SK-N-MC (cell line): ENCODE results near the gene ANO3.

Experiments used
- EZH2 ChIP-seq: fragments of 200-600 bp; sonication (generic); IDR thresholded peaks from one replicate; pipeline ENCODE4 v1.6.1; 2017; ENCODE audit warnings: antibody characterized with exemption
- FOXP2 ChIP-seq: optimal IDR thresholded peaks from 2 replicates; pipeline ENCODE3; 2011; ENCODE audit warnings: mild to moderate bottlenecking, moderate library complexity; ENCODE audit not compliant: insufficient read depth; ENCODE audit errors: extremely low read length, control extremely low read depth
- POLR2AphosphoS5 ChIP-seq: IDR thresholded peaks from 2 replicates; pipeline ENCODE4 v1.6.1; 2012; ENCODE audit warnings: mild to moderate bottlenecking, low read depth, low read length, borderline replicate concordance

DNA sequence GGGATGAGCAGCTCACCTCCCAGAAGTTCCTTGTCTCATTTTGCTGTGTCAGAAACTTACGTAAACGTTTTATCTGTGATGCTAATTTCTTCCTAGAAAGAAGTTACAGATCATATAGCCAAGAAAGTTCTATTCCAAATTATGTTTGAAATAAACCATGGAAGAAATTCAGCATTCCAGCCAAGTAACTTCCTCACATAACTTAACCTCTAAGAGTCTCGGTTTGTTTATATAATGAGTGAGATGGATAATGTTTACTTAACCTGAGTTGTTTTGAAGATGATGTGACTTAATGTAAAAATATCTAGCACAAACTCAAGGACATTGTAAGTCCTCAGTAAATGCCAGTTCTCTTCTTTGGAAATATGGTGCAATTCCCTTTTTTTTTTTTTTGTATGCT lies 249.0 kb downstream of the ANO3 start:
- TF ChIP-seq EZH2, result no peak
- no peak for TF ChIP-seq POLR2AphosphoS5
- TF ChIP-seq FOXP2, result no peak
